Esophagus (tissue), 2 donors: ENCODE data around the gene CHFR. TPM values are rescaled to one million over a fixed set of nuclear protein-coding genes. Genes with fewer than 3 reads are reported as not detected.
"Not testable (repeated sequence)": the region's sequence is repeated elsewhere in the genome, so short reads cannot be mapped to it uniquely, and the experiment has no call there.

Experiments used
- H3K27ac ChIP-seq, 2 donors: one replicate each; pipeline ENCODE4 v1.5.1; 2013; ENCODE audit warnings: low read depth in 2 of 2, mild to moderate bottlenecking in 2 of 2, inconsistent platforms in 1 of 2, low read length in 1 of 2, moderate library complexity in 1 of 2
- H3K27me3 ChIP-seq, 2 donors: one replicate each; pipeline ENCODE4 v1.6.1; 2013; ENCODE audit warnings: low read length in 2 of 2, control low read depth in 1 of 2, mild to moderate bottlenecking in 1 of 2; ENCODE audit not compliant: insufficient read depth in 2 of 2, control insufficient read depth in 1 of 2
- H3K36me3 ChIP-seq, 2 donors: one replicate each; pipeline ENCODE4 v1.6.1; 2013; ENCODE audit warnings: low read length in 1 of 2; ENCODE audit not compliant: control insufficient read depth in 2 of 2, insufficient read depth in 2 of 2
- H3K4me1 ChIP-seq, 2 donors: one replicate each; pipeline ENCODE4 v1.6.1; 2013; ENCODE audit warnings: low read length in 1 of 2; ENCODE audit not compliant: control insufficient read depth in 2 of 2, insufficient read depth in 2 of 2
- H3K4me3 ChIP-seq, 2 donors: one replicate each; pipeline ENCODE4 v1.5.1; 2013; ENCODE audit warnings: low read length in 2 of 2, mild to moderate bottlenecking in 2 of 2, low read depth in 1 of 2, moderate library complexity in 1 of 2
- H3K9me3 ChIP-seq, 2 donors: one replicate each; pipeline ENCODE4 v1.6.1; 2013; ENCODE audit warnings: mild to moderate bottlenecking in 2 of 2, low read depth in 1 of 2, low read length in 1 of 2, moderate library complexity in 1 of 2; ENCODE audit not compliant: control insufficient read depth in 2 of 2, insufficient read depth in 1 of 2
- WGBS, 2 donors: extraction: QIAGEN DNeasy Blood & Tissue Kit; methylation state at CpG; one replicate each; pipeline ENCODE4 v1.1.7; 2013; 5-methylcytosine and 5-hydroxymethylcytosine counted together
- polyA plus RNA-seq, 2 donors: library from polyadenylated mRNA; stranded (reverse); fragments of 200-250 nt; gene quantifications; one replicate each; pipeline ENCODE4 v1.2.3, GENCODE V29; 2013
- donor health status: healthy with polysubstance abuse.
- donor health status: Bipolar disorder and iron deficiency.

Gene CHFR
- polyA plus RNA-seq, 2 donors = 20.4 to 30.2 TPM

DNA sequence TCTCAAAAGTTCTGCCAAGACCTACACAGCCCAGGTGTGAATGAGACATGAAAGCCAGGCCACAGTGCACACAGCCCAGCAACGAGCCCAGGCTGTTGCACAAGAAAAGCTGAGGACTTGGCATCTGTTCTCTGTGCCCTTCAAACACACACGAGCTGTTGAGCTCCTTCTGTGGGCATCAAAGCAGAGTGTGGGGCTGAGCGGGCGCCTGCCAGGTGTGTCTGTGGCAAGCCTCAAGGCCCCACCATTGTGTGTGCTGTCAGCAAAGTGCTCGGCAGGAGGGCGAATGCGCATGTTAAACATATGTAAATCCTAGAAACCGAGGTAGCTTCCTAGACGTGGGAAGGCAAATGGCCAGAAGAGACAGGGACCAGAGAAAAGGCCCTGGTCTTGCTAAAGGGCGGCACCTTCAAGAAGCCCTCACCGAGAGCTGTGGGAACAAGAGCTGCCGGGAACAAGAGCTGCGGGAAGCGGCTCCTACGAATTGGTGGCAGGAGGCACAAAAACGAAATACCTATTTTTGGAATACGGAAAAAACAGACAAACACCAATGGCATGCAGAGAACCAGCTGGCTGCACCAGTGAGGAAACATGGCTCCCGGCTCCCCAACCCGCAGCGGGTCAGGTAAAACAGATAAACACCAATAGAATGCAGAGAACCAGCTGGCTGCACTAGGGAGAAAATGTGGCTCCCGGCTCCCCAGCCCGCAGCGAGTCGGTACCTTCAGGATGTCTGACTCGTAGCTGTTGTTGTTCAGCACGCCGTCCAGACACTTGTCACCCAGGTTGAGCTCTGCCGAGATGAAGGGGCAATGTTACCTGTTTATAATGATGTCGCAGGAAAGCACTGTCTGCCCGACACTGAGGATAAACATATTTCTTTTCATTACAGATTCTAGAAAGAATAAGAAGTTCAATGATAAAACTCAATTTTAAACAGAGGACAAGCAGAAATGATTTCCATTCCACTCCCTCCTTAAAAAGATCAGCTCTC is 39.7 kb downstream of the CHFR start:
- Histone ChIP-seq H3K9me3 (no peaks in the 10 kb centered on the region), H3K27ac (no peak overlapping the region), H3K4me3 (no peak overlapping the region), H3K4me1 (peaks cover 0 to 3% of the 10 kb centered on the region in 2 donors), H3K36me3 (peaks cover 21 to 46% of the 10 kb centered on the region in 2 donors), H3K27me3 (no peaks in the 10 kb centered on the region)
- 81 to 82% methylated on average over 30 of the region's 30 CpGs for WGBS, 2 donors

DNA sequence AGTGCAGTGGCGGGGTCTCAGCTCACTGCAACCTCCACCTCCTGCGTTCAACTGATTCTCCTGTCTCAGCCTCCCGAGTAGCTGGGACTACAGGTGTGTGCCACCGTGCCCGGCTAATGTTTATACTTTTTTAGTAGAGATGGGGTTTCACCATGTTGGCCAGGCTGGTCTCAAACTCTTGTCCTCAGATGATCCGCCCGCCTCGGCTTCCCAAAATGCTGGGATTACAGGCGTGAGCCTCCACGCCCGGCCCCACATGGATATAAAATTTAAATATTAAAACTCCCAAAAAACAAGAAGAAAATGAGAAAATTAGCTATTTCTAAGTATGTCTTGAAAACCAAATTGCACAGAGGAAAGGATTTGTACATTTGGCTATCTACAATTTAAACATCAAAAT is 42.7 kb downstream of the CHFR start:
- 94 to 96% methylated on average over 11 of the region's 11 CpGs for WGBS, 2 donors
- not testable (repeated sequence) for H3K4me3 ChIP-seq, H3K27me3 ChIP-seq, H3K27ac ChIP-seq, H3K4me1 ChIP-seq, H3K9me3 ChIP-seq
- H3K36me3 ChIP-seq = peaks cover 34 to 48% of the 10 kb centered on the region in 2 donors

DNA sequence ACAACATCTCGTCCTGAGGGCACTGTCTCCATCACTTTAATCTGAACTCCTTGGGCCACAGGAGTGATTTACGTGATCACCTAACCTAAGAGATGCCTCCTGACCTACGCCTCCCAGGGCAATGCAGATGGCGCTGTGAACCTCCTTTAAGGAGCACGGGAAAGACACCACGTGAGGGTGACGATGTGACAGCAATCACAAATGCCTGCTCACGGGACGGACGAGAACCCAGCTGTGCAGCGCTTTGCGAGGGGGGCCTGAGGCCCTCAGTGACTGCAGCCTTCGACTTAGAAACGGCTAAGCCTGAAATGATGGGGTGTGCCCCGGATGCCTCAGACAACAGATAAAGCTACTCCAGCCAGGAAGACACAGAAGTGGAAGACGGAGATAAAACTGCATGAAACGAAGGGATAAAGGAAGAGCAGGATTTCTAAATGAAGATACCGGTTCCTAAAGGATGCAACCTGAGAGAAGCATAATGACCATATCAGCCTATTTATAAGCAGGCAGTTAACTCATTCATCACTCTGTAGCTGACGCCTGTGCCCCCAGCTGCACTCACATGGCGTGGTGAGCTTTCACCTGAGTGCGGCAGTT is 44.9 kb downstream of the CHFR start:
- WGBS, 2 donors = 88 to 90% methylated on average over 21 of the region's 21 CpGs
- Histone ChIP-seq H3K4me1 (peaks cover 0 to 3% of the 10 kb centered on the region in 2 donors), H3K27me3 (no peaks in the 10 kb centered on the region), H3K36me3 (peaks cover 30 to 51% of the 10 kb centered on the region in 2 donors), H3K9me3 (no peaks in the 10 kb centered on the region), H3K27ac (no peak overlapping the region), H3K4me3 (no peak overlapping the region)

DNA sequence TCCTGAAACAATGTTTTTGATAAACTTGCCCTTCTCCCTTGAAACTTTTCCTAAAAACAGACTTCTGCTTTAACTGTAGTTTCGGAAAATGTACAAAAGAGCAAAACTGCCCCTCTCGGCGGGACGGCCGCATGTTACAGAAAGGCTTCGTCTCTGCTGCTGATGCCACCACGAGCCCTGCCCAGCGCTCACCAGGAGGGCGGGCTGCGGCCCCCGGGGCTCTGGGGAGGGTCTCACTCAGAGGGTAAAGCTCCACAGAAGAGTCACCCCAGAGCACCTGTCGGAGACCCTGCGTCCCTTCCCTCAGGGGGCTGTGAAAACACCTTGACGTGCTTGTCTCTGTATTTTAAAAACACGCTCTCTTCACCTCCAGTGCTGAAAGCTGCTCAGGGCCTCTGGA is 46.3 kb downstream of the CHFR start:
- Histone ChIP-seq H3K9me3 (no peaks in the 10 kb centered on the region), H3K27me3 (no peaks in the 10 kb centered on the region), H3K4me3 (no peak overlapping the region), H3K36me3 (peaks cover 23 to 49% of the 10 kb centered on the region in 2 donors), H3K27ac (no peak overlapping the region), H3K4me1 (no peaks in the 10 kb centered on the region)
- 97% methylated on average over 15 of the region's 15 CpGs for WGBS, 2 donors

DNA sequence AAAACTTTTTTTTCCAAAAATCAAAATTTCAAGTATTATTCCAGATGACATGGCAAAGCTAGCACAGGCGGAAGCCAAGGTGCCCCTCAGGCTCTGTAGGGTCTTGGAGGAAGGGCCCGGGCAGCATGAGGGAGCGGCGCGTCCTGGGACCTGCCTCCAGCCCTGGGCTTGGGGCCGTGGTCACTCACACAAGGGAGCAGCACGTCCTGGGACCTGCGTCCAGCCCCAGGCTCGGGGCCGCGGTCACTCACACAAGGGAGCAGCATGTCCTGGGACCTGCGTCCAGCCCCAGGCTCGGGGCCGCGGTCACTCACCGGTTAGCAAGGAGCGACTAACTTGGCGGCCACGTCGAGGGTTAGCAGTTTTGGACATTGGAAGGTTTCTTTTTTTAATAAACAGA is 46.9 kb downstream of the CHFR start:
- 92% methylated on average over 20 of the region's 20 CpGs for WGBS, 2 donors
- H3K9me3 ChIP-seq = no peaks in the 10 kb centered on the region
- peaks cover 19 to 46% of the 10 kb centered on the region in 2 donors for H3K36me3 ChIP-seq

DNA sequence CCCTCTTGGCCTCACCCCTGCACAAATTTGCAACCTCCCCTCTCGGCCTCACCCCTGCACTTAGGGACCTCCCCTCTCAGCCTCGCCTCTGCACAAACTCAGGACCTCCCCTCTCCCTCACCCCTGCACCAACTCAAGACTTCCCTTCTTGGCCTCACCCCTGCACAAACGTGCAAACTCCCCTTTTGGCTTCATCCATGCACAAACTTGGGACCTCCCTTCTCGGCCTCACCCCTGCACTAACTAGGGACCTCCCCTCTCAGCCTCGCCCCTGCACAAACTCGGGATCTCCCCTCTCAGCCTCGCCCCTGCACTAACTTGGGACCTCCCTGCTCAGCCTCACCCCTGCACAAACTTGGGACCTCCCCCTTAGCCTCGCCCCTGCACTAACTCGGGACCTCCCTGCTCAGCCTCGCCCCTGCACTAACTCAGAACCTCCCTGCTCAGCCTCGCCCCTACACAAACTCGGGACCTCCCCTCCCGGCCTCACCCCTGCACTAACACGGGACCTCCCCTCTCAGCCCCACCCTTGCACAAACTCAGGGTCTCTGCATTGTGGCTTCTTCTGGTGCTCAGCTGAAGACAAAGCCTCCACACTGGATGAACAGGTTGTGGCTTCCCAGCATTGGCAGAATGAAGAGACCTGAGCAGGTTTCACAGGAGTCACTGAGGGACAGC is 47.7 kb downstream of the CHFR start:
- Histone ChIP-seq H3K4me3 (no peak overlapping the region), H3K9me3 (no peaks in the 10 kb centered on the region), H3K27ac (no peak overlapping the region), H3K4me1 (no peaks in the 10 kb centered on the region), H3K27me3 (no peaks in the 10 kb centered on the region), H3K36me3 (peaks cover 18 to 46% of the 10 kb centered on the region in 2 donors)
- WGBS, 2 donors = 90 to 91% methylated on average over 14 of the region's 14 CpGs

More for the DNA sequence above, 46.9 kb downstream of the CHFR start:
- no peak overlapping the region for H3K4me3 ChIP-seq
- H3K4me1 ChIP-seq = no peaks in the 10 kb centered on the region
- H3K27ac ChIP-seq = no peak overlapping the region
- H3K27me3 ChIP-seq = no peaks in the 10 kb centered on the region

DNA sequence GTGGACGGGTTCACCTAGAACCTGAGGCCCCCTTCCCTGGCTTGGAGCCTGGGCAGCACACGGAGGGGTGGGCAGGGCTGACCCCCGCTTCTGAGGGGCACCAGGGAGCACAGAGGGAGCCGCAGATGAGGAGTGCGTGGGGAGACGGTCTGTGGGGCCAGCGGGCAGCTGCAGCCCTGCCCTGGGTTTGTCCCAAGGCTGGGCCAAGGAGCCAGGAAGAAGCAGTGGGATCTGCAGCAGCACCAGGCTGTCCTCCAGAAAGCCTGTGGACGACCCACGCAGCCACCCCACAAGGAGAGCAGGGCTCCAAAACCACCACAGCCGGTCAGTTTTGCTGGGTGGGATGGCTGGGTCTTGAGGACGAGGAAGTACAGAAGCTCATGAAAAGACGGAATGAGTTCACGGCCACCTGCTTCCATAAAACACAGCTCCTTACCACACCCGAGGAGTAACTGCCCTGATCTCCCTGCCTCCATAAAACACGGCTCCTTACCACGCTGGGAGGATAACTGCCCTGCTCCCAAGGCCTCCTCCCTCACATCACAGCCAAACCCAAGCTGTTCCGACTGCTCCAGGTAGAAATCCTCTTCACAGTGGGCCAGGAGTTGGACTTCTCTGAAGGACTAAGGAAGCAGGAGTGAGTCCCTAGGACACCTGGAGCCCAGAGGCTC is 48.9 kb downstream of the CHFR start:
- peaks cover 18 to 46% of the 10 kb centered on the region in 2 donors for H3K36me3 ChIP-seq
- no peaks in the 10 kb centered on the region for H3K9me3 ChIP-seq
- H3K27ac ChIP-seq = no peak overlapping the region
- H3K4me3 ChIP-seq = no peak overlapping the region
- no peaks in the 10 kb centered on the region for H3K27me3 ChIP-seq
- WGBS, 2 donors = 82 to 83% methylated on average over 17 of the region's 17 CpGs
- H3K4me1 ChIP-seq = no peaks in the 10 kb centered on the region

DNA sequence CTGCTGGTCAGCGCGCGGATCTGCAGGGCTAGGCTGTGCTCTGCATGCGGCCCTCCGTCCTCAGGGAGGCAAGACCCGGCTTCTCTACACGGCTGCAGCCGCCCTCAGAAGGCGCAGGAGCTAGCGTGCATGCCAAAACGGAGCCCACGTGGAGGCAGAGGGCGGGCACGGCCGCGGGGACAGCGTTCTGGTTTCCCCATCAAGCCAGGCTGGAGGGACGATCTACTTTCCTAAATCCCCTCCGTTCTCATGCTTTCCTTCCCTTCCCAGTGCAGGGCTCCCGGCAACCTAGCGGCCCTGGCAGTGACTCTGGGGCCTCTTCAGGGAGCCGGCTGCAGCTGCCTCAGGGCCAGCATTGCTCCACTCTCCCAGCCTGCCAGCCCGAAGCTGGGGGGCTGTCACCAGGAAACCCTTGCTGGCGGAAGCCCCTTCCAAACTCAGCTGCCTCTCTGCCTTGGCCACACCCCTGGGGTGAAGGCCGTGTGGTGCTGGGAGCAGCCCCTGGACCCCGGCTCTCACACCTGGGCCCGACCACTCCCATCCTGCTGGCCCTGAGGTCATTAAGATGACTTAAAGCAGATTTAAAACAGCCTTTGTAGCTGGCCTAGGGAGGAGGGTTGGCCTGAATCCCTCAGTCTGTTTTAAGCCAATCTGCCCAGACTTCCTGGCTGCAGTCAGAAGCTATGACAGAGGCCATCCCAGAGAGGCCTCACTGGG is 49.6 kb downstream of the CHFR start:
- Histone ChIP-seq H3K27me3 (no peaks in the 10 kb centered on the region), H3K27ac (no peak overlapping the region), H3K4me1 (no peaks in the 10 kb centered on the region), H3K36me3 (peaks cover 14 to 43% of the 10 kb centered on the region in 2 donors), H3K4me3 (no peak overlapping the region), H3K9me3 (no peaks in the 10 kb centered on the region)
- 70 to 77% methylated on average over 27 of the region's 27 CpGs for WGBS, 2 donors
